Measurements from ENCODE around the gene SHROOM2. TPM values are rescaled to one million over a fixed set of nuclear protein-coding genes. Genes with fewer than 3 reads are reported as not detected.

SHROOM2 gene
- total and polyA plus RNA-seq, 2 of the 4 experiments (the other 2 are of a cell fraction) = 8.1 to 14.2 TPM

- H3K4me1 ChIP-seq (ENCODE audit: control insufficient read depth, insufficient read depth, low read length) = no peaks in the 10 kb centered on the region
- intact Hi-C loops (cut with micrococcal nuclease) (no loop called here), dilution Hi-C loops (cut with HindIII; ENCODE audit: low sequenced_read_pairs, unreplicated experiment) (no loop called here), in situ Hi-C loops (cut with MboI; ENCODE audit: low sequenced_read_pairs) (no loop called here)
- no peak for TF ChIP-seq ELK1 (IDR thresholded peaks at IDR 0.05; ENCODE audit: borderline replicate concordance, low read depth, low read length)
- TF ChIP-seq RAD21 (IDR thresholded peaks at IDR 0.05; ENCODE audit: low read length) = no peak
- TF ChIP-seq MAFK (IDR thresholded peaks at IDR 0.05; ENCODE audit: low read depth, low read length) = no peak
- no peak for TF ChIP-seq RCOR1 (IDR thresholded peaks at IDR 0.05; ENCODE audit: insufficient replicate concordance, low read length)
- no peak for TF ChIP-seq RFX5 (IDR thresholded peaks at IDR 0.05; ENCODE audit: low read depth, low read length)
- no peak for TF ChIP-seq SMC3 (IDR thresholded peaks at IDR 0.05; ENCODE audit: low read depth, low read length)
- TF ChIP-seq, protein P1, sequence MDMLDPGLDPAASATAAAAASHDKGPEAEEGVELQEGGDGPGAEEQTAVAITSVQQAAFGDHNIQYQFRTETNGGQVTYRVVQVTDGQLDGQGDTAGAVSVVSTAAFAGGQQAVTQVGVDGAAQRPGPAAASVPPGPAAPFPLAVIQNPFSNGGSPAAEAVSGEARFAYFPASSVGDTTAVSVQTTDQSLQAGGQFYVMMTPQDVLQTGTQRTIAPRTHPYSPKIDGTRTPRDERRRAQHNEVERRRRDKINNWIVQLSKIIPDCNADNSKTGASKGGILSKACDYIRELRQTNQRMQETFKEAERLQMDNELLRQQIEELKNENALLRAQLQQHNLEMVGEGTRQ (IDR thresholded peaks at IDR 0.05; ENCODE audit: low read depth, low read length) = no peak
- no peak for TF ChIP-seq CHD1 (IDR thresholded peaks at IDR 0.05; ENCODE audit: low read depth, low read length)
- no peak for TF ChIP-seq FOS (IDR thresholded peaks at IDR 0.05; ENCODE audit: low read depth, low read length)
- TF ChIP-seq BHLHE40 (IDR thresholded peaks at IDR 0.05; ENCODE audit: low read depth, low read length) = no peak
- no peak for TF ChIP-seq MXI1 (IDR thresholded peaks at IDR 0.05; ENCODE audit: borderline replicate concordance, low read depth, low read length)
- TF ChIP-seq MAZ (IDR thresholded peaks at IDR 0.05; ENCODE audit: borderline replicate concordance, low read depth, low read length) = no peak
- TF ChIP-seq CEBPB (IDR thresholded peaks at IDR 0.05; ENCODE audit: low read depth, low read length) = no peak
- no peak for TF ChIP-seq POLR2A (IDR thresholded peaks at IDR 0.05; ENCODE audit: low read depth, low read length)
- TF ChIP-seq NFE2L2 (IDR thresholded peaks at IDR 0.05; ENCODE audit: low read depth, low read length) = no peak
- no peak for TF ChIP-seq CTCF (conservative IDR thresholded peaks at IDR 0.05; ENCODE audit: low read depth, low read length)
- no peaks in the 10 kb centered on the region for H3K27me3 ChIP-seq (ENCODE audit: control insufficient read depth, insufficient read depth, low read length)
- no peak overlapping the region for H3K4me2 ChIP-seq (ENCODE audit: low read depth, low read length)
- peaks cover 7% of the 10 kb centered on the region; the same call in 1 of the 2 replicates for H3K9me3 ChIP-seq (ENCODE audit: control insufficient read depth, insufficient read depth, low read length)
- BruUV-seq (replicated peaks) = no TSS peak
- no peak overlapping the region for H3K14ac ChIP-seq (replicated peaks; ENCODE audit: low read depth, low read length)
- 0 out of 4 replicates have a peak, but pooled peaks cover 3 to 5% of the 10 kb centered on the region in 2 experiments for H3K79me1 ChIP-seq (ENCODE audit: low read depth in 1 of 2, low read length in 2 of 2)
- DNase-seq = no peak
- H2BK120ac ChIP-seq (ENCODE audit: low read depth, low read length) = no peak overlapping the region
- H3K36me3 ChIP-seq (ENCODE audit: control insufficient read depth, insufficient read depth, low read length) = peaks cover 11% of the 10 kb centered on the region
- no peak for ATAC-seq (ENCODE audit: low read depth)
- H4K20me1 ChIP-seq (ENCODE audit: insufficient read depth, low read length) = no peaks in the 10 kb centered on the region
- no peak overlapping the region for H4K5ac ChIP-seq (ENCODE audit: low read depth, low read length)
- H2BK5ac ChIP-seq (ENCODE audit: low read depth, low read length, poor library complexity, severe bottlenecking) = no peak overlapping the region
- no peak overlapping the region for H4K91ac ChIP-seq (ENCODE audit: insufficient read depth, low read depth, low read length)
- H2AK5ac ChIP-seq (ENCODE audit: low read depth, low read length) = no peak overlapping the region
- no peak overlapping the region for H2AK9ac ChIP-seq (replicated peaks; ENCODE audit: low read depth, low read length, poor library complexity)
- H3K4ac ChIP-seq (ENCODE audit: low read depth, low read length) = no peak overlapping the region
- no peak overlapping the region for H3K4me3 ChIP-seq (ENCODE audit: insufficient read depth, low read depth, low read length)
- H2BK15ac ChIP-seq (ENCODE audit: low read depth, low read length) = no peak overlapping the region
- POLR2A ChIA-PET (ENCODE audit: unreplicated experiment) = no interaction called here
- no peak overlapping the region for H3K27ac ChIP-seq (ENCODE audit: insufficient read depth, low read length)
- no peak overlapping the region for H2AFZ ChIP-seq (replicated peaks; ENCODE audit: low read length, poor library complexity)
- no peak overlapping the region for H3K23ac ChIP-seq (ENCODE audit: low read depth, low read length)
- CTCF ChIA-PET = no interaction called here
- H3K18ac ChIP-seq (ENCODE audit: low read depth, low read length) = no peak overlapping the region
- no peak overlapping the region for H4K8ac ChIP-seq (ENCODE audit: low read depth in 2 of 2, low read length in 2 of 2)
- H2BK20ac ChIP-seq (ENCODE audit: low read depth, low read length) = no peak overlapping the region
- WGBS, 2 experiments (ENCODE audit: extremely low coverage in 2 of 2, insufficient read length in 1 of 2) = no CpG with 5 or more reads among the region's 7 CpGs
- H3K9ac ChIP-seq (ENCODE audit: low read depth, low read length) = no peak overlapping the region
- no peak overlapping the region for H3K56ac ChIP-seq (ENCODE audit: extremely low read depth, insufficient read depth, low read length)
- no peaks in the 10 kb centered on the region for H3K9me1 ChIP-seq (ENCODE audit: insufficient read depth, low read length)
Observed at GRCh38 chrX:9938516-9938915, 152.3 kb downstream of the SHROOM2 start.
